Activated CD4-positive, alpha-beta T cell treated with anti-CD3 and anti-CD28 coated beads, Interleukin-2, amount 10 ng/mL, durations not matched to agents 7 days and 5 days (primary cell): ENCODE measurements around the gene ANKRD2. TPM values are rescaled to one million over a fixed set of nuclear protein-coding genes. Genes with fewer than 3 reads are reported as not detected.

Source experiments
- CTCF ChIA-PET: fragments of 350-600 bp; sonication (Branson Sonifier 250); formaldehyde crosslinking; loops from one replicate; lab custom pipeline; 2021; ENCODE audit warnings: antibody characterized with exemption; lab: Charles Lee
- POLR2A ChIA-PET: fragments of 350-600 bp; sonication (Branson Sonifier 250); formaldehyde crosslinking; loops from one replicate; lab custom pipeline; 2021; ENCODE audit warnings: antibody characterized with exemption; lab: Charles Lee
- DNase-seq: peaks from one replicate; pipeline ENCODE4 v3.0.0-alpha.2; 2020
- H3K27ac Mint-ChIP-seq: one replicate; pipeline ENCODE4 v1.8.0; 2021; ENCODE audit warnings: mild to moderate bottlenecking, moderate library complexity, mixed read lengths
- H3K27me3 Mint-ChIP-seq: one replicate; pipeline ENCODE4 v1.8.0; 2021; ENCODE audit warnings: mixed read lengths
- H3K36me3 Mint-ChIP-seq: one replicate; pipeline ENCODE4 v1.8.0; 2021; ENCODE audit warnings: low read depth, mixed read lengths
- H3K4me1 Mint-ChIP-seq: one replicate; pipeline ENCODE4 v1.8.0; 2021; ENCODE audit warnings: mixed read lengths
- H3K4me3 Mint-ChIP-seq: one replicate; pipeline ENCODE4 v1.8.0; 2021; ENCODE audit warnings: mild to moderate bottlenecking, moderate library complexity, mixed read lengths
- H3K9me3 Mint-ChIP-seq: one replicate; pipeline ENCODE4 v1.8.0; 2021; ENCODE audit warnings: mixed read lengths
- total RNA-seq, 2 experiments: library from RNA; stranded (reverse); gene quantifications; one replicate each; pipeline ENCODE4 v1.2.3, GENCODE V29; 2021

Gene ANKRD2
- total RNA-seq, 2 experiments from 2014 or later: 0.37 TPM; not detected in 1

GRCh38 chr10:97538411-97538810 is 34.2 kb upstream of the ANKRD2 start:
- peaks cover 14% of the 10 kb centered on the region for H3K4me1 Mint-ChIP-seq
- no peak overlapping the region for H3K27ac Mint-ChIP-seq
- no peaks in the 10 kb centered on the region for H3K9me3 Mint-ChIP-seq

GRCh38 chr10:97538839-97539238 is 33.7 kb upstream of the ANKRD2 start:
- ChIA-PET CTCF (interaction anchor here (0.7 to 2.0 kb wide), 3 partner anchors 13 to 73 kb away, joined by 3 to 6 read pairs (median 3); no protein-coding TSS in a partner anchor), POLR2A (interaction anchor here (0.6 kb wide), 1 partner anchor 614 kb away, joined by 3 read pairs; no protein-coding TSS in a partner anchor)
- no peak for DNase-seq
- Mint-ChIP-seq H3K27me3 (no peaks in the 10 kb centered on the region), H3K4me1 (peaks cover 18% of the 10 kb centered on the region), H3K9me3 (no peaks in the 10 kb centered on the region), H3K36me3 (no peaks in the 10 kb centered on the region), H3K4me3 (no peak overlapping the region), H3K27ac (no peak overlapping the region)

More at GRCh38 chr10:97538411-97538810, 34.2 kb upstream of the ANKRD2 start:
- Mint-ChIP-seq H3K4me3 (no peak overlapping the region), H3K27me3 (no peaks in the 10 kb centered on the region), H3K36me3 (no peaks in the 10 kb centered on the region)
- POLR2A ChIA-PET: interaction anchor here (0.6 kb wide), 1 partner anchor 613 kb away, joined by 3 read pairs; no protein-coding TSS in a partner anchor
- DNase-seq: no peak
- CTCF ChIA-PET: interaction anchor here (2.0 kb wide), 1 partner anchor 14 kb away, joined by 6 read pairs; no protein-coding TSS in a partner anchor

GRCh38 chr10:97539523-97540200 is 32.9 kb upstream of the ANKRD2 start:
- ChIA-PET POLR2A (no interaction called here), CTCF (interaction anchor here (0.7 to 2.0 kb wide), 4 partner anchors 12 to 74 kb away, joined by 3 to 6 read pairs (median 4); no protein-coding TSS in a partner anchor)
- Mint-ChIP-seq H3K27me3 (no peaks in the 10 kb centered on the region), H3K4me1 (peaks cover 18% of the 10 kb centered on the region), H3K36me3 (no peaks in the 10 kb centered on the region), H3K4me3 (no peak overlapping the region), H3K27ac (no peak overlapping the region), H3K9me3 (no peaks in the 10 kb centered on the region)
- DNase-seq: no peak

- POLR2A ChIA-PET: no interaction called here
- H3K9me3 Mint-ChIP-seq: no peaks in the 10 kb centered on the region
- peaks cover 18% of the 10 kb centered on the region for H3K4me1 Mint-ChIP-seq
- no peaks in the 10 kb centered on the region for H3K27me3 Mint-ChIP-seq
- no peaks in the 10 kb centered on the region for H3K36me3 Mint-ChIP-seq
- CTCF ChIA-PET: interaction anchor here (0.6 to 2.0 kb wide), 3 partner anchors 11 to 91 kb away, joined by 3 to 6 read pairs (median 5); no protein-coding TSS in a partner anchor
- no peak for DNase-seq
- H3K27ac Mint-ChIP-seq: no peak overlapping the region
- no peak overlapping the region for H3K4me3 Mint-ChIP-seq
These were observed 31.7 kb upstream of the ANKRD2 start for GRCh38 chr10:97540669-97541500.

GRCh38 chr10:97542169-97543024 is 30.2 kb upstream of the ANKRD2 start:
- Mint-ChIP-seq H3K36me3 (no peaks in the 10 kb centered on the region), H3K4me3 (no peak overlapping the region), H3K27ac (peak overlapping the region; percentile 31), H3K4me1 (peaks cover 18% of the 10 kb centered on the region), H3K9me3 (no peaks in the 10 kb centered on the region), H3K27me3 (no peaks in the 10 kb centered on the region)
- DNase-seq: no peak
- POLR2A ChIA-PET: no interaction called here
- CTCF ChIA-PET: interaction anchor here (2.2 kb wide), 1 partner anchor 12 kb away, joined by 8 read pairs; no protein-coding TSS in a partner anchor

- H3K27me3 Mint-ChIP-seq: no peaks in the 10 kb centered on the region
- DNase-seq: peak; percentile 24
- no peaks in the 10 kb centered on the region for H3K36me3 Mint-ChIP-seq
- POLR2A ChIA-PET: no interaction called here
- peak overlapping the region; percentile 61 for H3K27ac Mint-ChIP-seq
- H3K4me3 Mint-ChIP-seq: no peak overlapping the region
- peaks cover 18% of the 10 kb centered on the region for H3K4me1 Mint-ChIP-seq
- CTCF ChIA-PET: interaction anchor here (2.2 kb wide), 1 partner anchor 11 kb away, joined by 8 read pairs; no protein-coding TSS in a partner anchor
- no peaks in the 10 kb centered on the region for H3K9me3 Mint-ChIP-seq
These were observed 29.5 kb upstream of the ANKRD2 start for GRCh38 chr10:97543025-97543546.

- CTCF ChIA-PET: interaction anchor here (0.7 to 1.2 kb wide), 4 partner anchors 11 to 47 kb away, joined by 3 to 4 read pairs (median 4); no protein-coding TSS in a partner anchor
- H3K9me3 Mint-ChIP-seq: no peaks in the 10 kb centered on the region
- no peaks in the 10 kb centered on the region for H3K36me3 Mint-ChIP-seq
- H3K27me3 Mint-ChIP-seq: no peaks in the 10 kb centered on the region
- H3K4me3 Mint-ChIP-seq: no peak overlapping the region
- DNase-seq: no peak
- peaks cover 18% of the 10 kb centered on the region for H3K4me1 Mint-ChIP-seq
- no peak overlapping the region for H3K27ac Mint-ChIP-seq
- POLR2A ChIA-PET: no interaction called here
These were observed 25.9 kb upstream of the ANKRD2 start for GRCh38 chr10:97546456-97547270.

GRCh38 chr10:97547271-97547600 is 25.3 kb upstream of the ANKRD2 start:
- Mint-ChIP-seq H3K27ac (no peak overlapping the region), H3K4me3 (no peak overlapping the region), H3K9me3 (no peaks in the 10 kb centered on the region), H3K4me1 (peaks cover 14% of the 10 kb centered on the region), H3K27me3 (no peaks in the 10 kb centered on the region), H3K36me3 (no peaks in the 10 kb centered on the region)
- DNase-seq: no peak
- POLR2A ChIA-PET: no interaction called here
- CTCF ChIA-PET: interaction anchor here (0.6 kb wide), 1 partner anchor 204 kb away, joined by 6 read pairs; no protein-coding TSS in a partner anchor

- peaks cover 8% of the 10 kb centered on the region for H3K4me1 Mint-ChIP-seq
- CTCF ChIA-PET: interaction anchor here (0.6 to 0.7 kb wide), 3 partner anchors 17 to 633 kb away, joined by 4 to 6 read pairs (median 4); no protein-coding TSS in a partner anchor
- no peak for DNase-seq
- no peaks in the 10 kb centered on the region for H3K9me3 Mint-ChIP-seq
- H3K27ac Mint-ChIP-seq: no peak overlapping the region
- H3K27me3 Mint-ChIP-seq: no peaks in the 10 kb centered on the region
- H3K4me3 Mint-ChIP-seq: no peak overlapping the region
- H3K36me3 Mint-ChIP-seq: no peaks in the 10 kb centered on the region
- POLR2A ChIA-PET: no interaction called here
These were observed 24.6 kb upstream of the ANKRD2 start for GRCh38 chr10:97547962-97548361.

- Mint-ChIP-seq H3K4me3 (no peak overlapping the region), H3K27ac (no peak overlapping the region), H3K4me1 (peaks cover 4% of the 10 kb centered on the region), H3K27me3 (no peaks in the 10 kb centered on the region), H3K36me3 (no peaks in the 10 kb centered on the region), H3K9me3 (no peaks in the 10 kb centered on the region)
- CTCF ChIA-PET: no interaction called here
- DNase-seq: no peak
- POLR2A ChIA-PET: no interaction called here
These were observed 23.6 kb upstream of the ANKRD2 start for GRCh38 chr10:97548828-97549455.
